NT2/D1 (cell line): Measurements from ENCODE around the gene CACNG5.

ENCODE experiments used
- DNase-seq: peaks from one replicate; pipeline ENCODE4 v3.0.0-alpha.2; 2011; ENCODE audit warnings: low read depth, low spot score
- H3K27me3 ChIP-seq: 2 replicates; pipeline ENCODE4 v1.6.0; 2011; ENCODE audit warnings: mild to moderate bottlenecking; ENCODE audit not compliant: insufficient read length, insufficient read depth
- H3K36me3 ChIP-seq: 2 replicates; pipeline ENCODE4 v1.6.1; 2011; ENCODE audit warnings: mild to moderate bottlenecking, low read length, mixed read lengths; ENCODE audit not compliant: insufficient read depth, insufficient read length
- H3K4me1 ChIP-seq: 2 replicates; pipeline ENCODE4 v1.5.1; 2011; ENCODE audit not compliant: insufficient read depth, insufficient read length
- H3K4me3 ChIP-seq: 2 replicates; pipeline ENCODE4 v1.5.1; 2011; ENCODE audit warnings: low read depth; ENCODE audit not compliant: insufficient read length
- H3K9ac ChIP-seq: 2 replicates; pipeline ENCODE4 v1.6.0; 2011; ENCODE audit warnings: low read depth; ENCODE audit not compliant: insufficient read length
- H3K9me3 ChIP-seq: 2 replicates; pipeline ENCODE4 v1.5.1; 2011; ENCODE audit warnings: mild to moderate bottlenecking, low read length; ENCODE audit not compliant: insufficient read depth
- SUZ12 ChIP-seq: IDR thresholded peaks from 2 replicates; pipeline ENCODE4 v1.6.1; 2011; ENCODE audit not compliant: insufficient read length, insufficient read depth; ENCODE audit errors: extremely low read depth
- YY1 ChIP-seq: IDR thresholded peaks from 2 replicates; pipeline ENCODE4 v1.6.1; 2011; ENCODE audit not compliant: insufficient read length, insufficient read depth
- ZNF274 ChIP-seq: IDR thresholded peaks from 2 replicates; pipeline ENCODE4 v1.6.1; 2011; ENCODE audit warnings: mild to moderate bottlenecking, low read depth, low read length

CACNG5 gene

GRCh38 chr17:66834426-66834918 is 445 bp upstream of the CACNG5 start:
- Histone ChIP-seq H3K36me3 (no peaks in the 10 kb centered on the region), H3K9ac (no peak overlapping the region), H3K4me3 (peak overlapping the region; percentile 29), H3K27me3 (peaks cover 59% of the 10 kb centered on the region), H3K9me3 (no peaks in the 10 kb centered on the region), H3K4me1 (peaks cover 22% of the 10 kb centered on the region)
- TF ChIP-seq YY1 (no peak), ZNF274 (no peak), SUZ12 (no peak)
- no peak for DNase-seq

GRCh38 chr17:66835476-66835875 is 559 bp downstream of the CACNG5 start:
- no peak overlapping the region for H3K9ac ChIP-seq
- no peak for TF ChIP-seq SUZ12
- no peak for TF ChIP-seq ZNF274
- H3K36me3 ChIP-seq, result no peaks in the 10 kb centered on the region
- peaks cover 52% of the 10 kb centered on the region for H3K27me3 ChIP-seq
- peaks cover 16% of the 10 kb centered on the region for H3K4me1 ChIP-seq
- peak overlapping the region; percentile 51 for H3K4me3 ChIP-seq
- no peak for DNase-seq
- H3K9me3 ChIP-seq, result no peaks in the 10 kb centered on the region

GRCh38 chr17:66836063-66837005 is 1.4 kb downstream of the CACNG5 start:
- Histone ChIP-seq H3K27me3 (peaks cover 48% of the 10 kb centered on the region), H3K4me1 (peaks cover 14% of the 10 kb centered on the region), H3K9me3 (no peaks in the 10 kb centered on the region), H3K36me3 (no peaks in the 10 kb centered on the region), H3K9ac (no peak overlapping the region), H3K4me3 (no peak overlapping the region)
- TF ChIP-seq ZNF274 (no peak), YY1 (no peak), SUZ12 (no peak)
- DNase-seq, result no peak

- H3K27me3 ChIP-seq, result peaks cover 39% of the 10 kb centered on the region
- H3K9me3 ChIP-seq, result no peaks in the 10 kb centered on the region
- H3K36me3 ChIP-seq, result no peaks in the 10 kb centered on the region
- no peak for DNase-seq
- H3K4me3 ChIP-seq, result no peak overlapping the region
- no peak overlapping the region for H3K9ac ChIP-seq
- no peak for TF ChIP-seq SUZ12
- no peak for TF ChIP-seq YY1
- no peak for TF ChIP-seq ZNF274
- H3K4me1 ChIP-seq, result peaks cover 14% of the 10 kb centered on the region
Measured at GRCh38 chr17:66837226-66837625, 2.3 kb downstream of the CACNG5 start.

GRCh38 chr17:66837885-66838665 is 3.2 kb downstream of the CACNG5 start:
- H3K4me3 ChIP-seq, result no peak overlapping the region
- DNase-seq, result no peak
- H3K27me3 ChIP-seq, result peaks cover 35% of the 10 kb centered on the region
- no peak overlapping the region for H3K9ac ChIP-seq
- H3K36me3 ChIP-seq, result no peaks in the 10 kb centered on the region
- H3K4me1 ChIP-seq, result peaks cover 14% of the 10 kb centered on the region
- H3K9me3 ChIP-seq, result no peaks in the 10 kb centered on the region
- no peak for TF ChIP-seq YY1

GRCh38 chr17:66839616-66840015 is 4.7 kb downstream of the CACNG5 start:
- Histone ChIP-seq H3K9me3 (no peaks in the 10 kb centered on the region), H3K27me3 (peaks cover 20% of the 10 kb centered on the region), H3K9ac (no peak overlapping the region), H3K4me1 (peaks cover 14% of the 10 kb centered on the region), H3K36me3 (no peaks in the 10 kb centered on the region), H3K4me3 (no peak overlapping the region)
- no peak for TF ChIP-seq SUZ12
- TF ChIP-seq YY1, result no peak
- TF ChIP-seq ZNF274, result no peak
- DNase-seq, result no peak

GRCh38 chr17:66840061-66840460 is 5.1 kb downstream of the CACNG5 start:
- Histone ChIP-seq H3K9me3 (no peaks in the 10 kb centered on the region), H3K36me3 (no peaks in the 10 kb centered on the region), H3K27me3 (peaks cover 17% of the 10 kb centered on the region), H3K4me1 (peaks cover 14% of the 10 kb centered on the region), H3K4me3 (no peak overlapping the region), H3K9ac (no peak overlapping the region)
- no peak for DNase-seq
- TF ChIP-seq YY1, result no peak
- no peak for TF ChIP-seq SUZ12
- TF ChIP-seq ZNF274, result no peak
